Measurements from ENCODE around the gene MLST8. TPM values are rescaled to one million over a fixed set of nuclear protein-coding genes. Genes with fewer than 3 reads are reported as not detected.

Gene MLST8
- total RNA-seq, 1 donor from 2014 or later, result 29.9 TPM

DNA sequence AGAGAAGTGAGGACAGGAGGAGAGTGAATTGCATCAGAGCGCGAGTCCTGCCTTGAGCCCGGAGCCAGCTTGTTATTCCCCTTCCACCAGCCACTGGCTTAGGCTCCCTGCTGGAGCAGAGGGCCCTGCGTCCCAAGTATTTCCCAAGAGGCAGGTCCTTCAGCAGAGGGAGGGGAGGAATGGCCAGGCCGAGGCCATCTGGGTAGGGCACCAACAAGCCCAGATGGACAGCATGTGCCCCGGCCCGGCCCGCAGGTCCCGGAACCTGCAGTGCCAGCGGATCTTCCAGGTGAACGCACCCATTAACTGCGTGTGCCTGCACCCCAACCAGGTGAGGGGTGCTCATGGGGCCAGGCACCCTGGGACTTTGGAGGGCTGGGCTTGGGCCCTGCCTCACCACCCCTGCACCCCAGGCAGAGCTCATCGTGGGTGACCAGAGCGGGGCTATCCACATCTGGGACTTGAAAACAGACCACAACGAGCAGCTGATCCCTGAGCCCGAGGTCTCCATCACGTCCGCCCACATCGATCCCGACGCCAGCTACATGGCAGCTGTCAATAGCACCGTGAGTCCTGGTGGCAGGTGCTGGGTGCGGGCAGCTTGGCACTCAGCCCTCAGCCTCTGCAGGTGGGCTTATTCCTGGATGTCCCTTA lies 1.7 kb downstream of the MLST8 start:
- Histone ChIP-seq H3K4me3 (no peak overlapping the region), H3K9me3 (no peaks in the 10 kb centered on the region), H3K4me1 (peaks cover 20% of the 10 kb centered on the region), H3K27me3 (no peaks in the 10 kb centered on the region), H3K27ac (no peak overlapping the region), H3K36me3 (peaks cover 34% of the 10 kb centered on the region)
- intact Hi-C loops (cut with DNase I), result no loop called here
- DNase-seq (no peak), ATAC-seq (no peak)
- TF ChIP-seq, protein P1, sequence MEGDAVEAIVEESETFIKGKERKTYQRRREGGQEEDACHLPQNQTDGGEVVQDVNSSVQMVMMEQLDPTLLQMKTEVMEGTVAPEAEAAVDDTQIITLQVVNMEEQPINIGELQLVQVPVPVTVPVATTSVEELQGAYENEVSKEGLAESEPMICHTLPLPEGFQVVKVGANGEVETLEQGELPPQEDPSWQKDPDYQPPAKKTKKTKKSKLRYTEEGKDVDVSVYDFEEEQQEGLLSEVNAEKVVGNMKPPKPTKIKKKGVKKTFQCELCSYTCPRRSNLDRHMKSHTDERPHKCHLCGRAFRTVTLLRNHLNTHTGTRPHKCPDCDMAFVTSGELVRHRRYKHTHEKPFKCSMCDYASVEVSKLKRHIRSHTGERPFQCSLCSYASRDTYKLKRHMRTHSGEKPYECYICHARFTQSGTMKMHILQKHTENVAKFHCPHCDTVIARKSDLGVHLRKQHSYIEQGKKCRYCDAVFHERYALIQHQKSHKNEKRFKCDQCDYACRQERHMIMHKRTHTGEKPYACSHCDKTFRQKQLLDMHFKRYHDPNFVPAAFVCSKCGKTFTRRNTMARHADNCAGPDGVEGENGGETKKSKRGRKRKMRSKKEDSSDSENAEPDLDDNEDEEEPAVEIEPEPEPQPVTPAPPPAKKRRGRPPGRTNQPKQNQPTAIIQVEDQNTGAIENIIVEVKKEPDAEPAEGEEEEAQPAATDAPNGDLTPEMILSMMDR (IDR thresholded peaks at IDR 0.05), result no peak

DNA sequence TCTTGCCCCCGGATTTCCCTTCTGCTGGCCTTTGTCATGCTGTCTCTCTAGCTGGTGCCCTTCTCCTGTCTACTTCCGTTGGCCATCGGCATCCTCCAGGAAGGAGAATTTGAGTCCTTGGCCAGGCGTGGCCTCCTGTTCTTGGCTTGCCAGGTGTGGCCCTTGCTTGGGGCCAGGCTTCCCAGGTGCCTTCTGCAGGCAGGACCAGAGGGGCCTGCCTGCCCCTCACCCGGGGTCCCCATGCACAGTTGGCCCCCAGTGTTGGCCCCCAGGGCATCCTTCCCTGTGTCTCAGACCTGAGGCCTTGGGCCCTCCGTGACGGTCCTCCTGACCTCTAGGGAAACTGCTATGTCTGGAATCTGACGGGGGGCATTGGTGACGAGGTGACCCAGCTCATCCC lies 2.6 kb downstream of the MLST8 start:
- TF ChIP-seq, protein P1 (IDR thresholded peaks at IDR 0.05), result no peak
- no peak for DNase-seq
- Histone ChIP-seq H3K27ac (no peak overlapping the region), H3K36me3 (peaks cover 34% of the 10 kb centered on the region), H3K4me1 (peaks cover 29% of the 10 kb centered on the region), H3K9me3 (no peaks in the 10 kb centered on the region), H3K27me3 (no peaks in the 10 kb centered on the region), H3K4me3 (no peak overlapping the region)
- no peak for ATAC-seq
- intact Hi-C loops (cut with DNase I), result no loop called here

DNA sequence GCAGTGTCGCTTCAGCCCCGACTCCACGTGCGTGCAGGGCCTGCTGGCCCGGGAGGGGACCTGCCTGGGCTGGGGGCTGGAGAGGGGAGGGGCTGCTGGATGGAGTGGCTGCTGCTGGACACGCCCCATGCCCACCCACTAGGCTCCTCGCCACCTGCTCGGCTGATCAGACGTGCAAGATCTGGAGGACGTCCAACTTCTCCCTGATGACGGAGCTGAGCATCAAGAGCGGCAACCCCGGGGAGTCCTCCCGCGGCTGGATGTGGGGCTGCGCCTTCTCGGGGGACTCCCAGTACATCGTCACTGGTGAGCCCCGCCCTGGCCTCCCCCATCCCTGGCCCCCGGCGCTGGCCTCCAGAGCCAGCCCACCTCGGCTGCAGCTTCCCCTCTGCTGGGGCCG lies 3.1 kb downstream of the MLST8 start:
- peaks cover 34% of the 10 kb centered on the region for H3K36me3 ChIP-seq
- H3K4me3 ChIP-seq, result no peak overlapping the region
- ATAC-seq, result no peak
- TF ChIP-seq, protein P1 (IDR thresholded peaks at IDR 0.05), result no peak
- no peaks in the 10 kb centered on the region for H3K27me3 ChIP-seq
- intact Hi-C loops (cut with DNase I), result no loop called here
- no peak overlapping the region for H3K27ac ChIP-seq
- H3K4me1 ChIP-seq, result peaks cover 33% of the 10 kb centered on the region
- DNase-seq, result no peak
- no peaks in the 10 kb centered on the region for H3K9me3 ChIP-seq

DNA sequence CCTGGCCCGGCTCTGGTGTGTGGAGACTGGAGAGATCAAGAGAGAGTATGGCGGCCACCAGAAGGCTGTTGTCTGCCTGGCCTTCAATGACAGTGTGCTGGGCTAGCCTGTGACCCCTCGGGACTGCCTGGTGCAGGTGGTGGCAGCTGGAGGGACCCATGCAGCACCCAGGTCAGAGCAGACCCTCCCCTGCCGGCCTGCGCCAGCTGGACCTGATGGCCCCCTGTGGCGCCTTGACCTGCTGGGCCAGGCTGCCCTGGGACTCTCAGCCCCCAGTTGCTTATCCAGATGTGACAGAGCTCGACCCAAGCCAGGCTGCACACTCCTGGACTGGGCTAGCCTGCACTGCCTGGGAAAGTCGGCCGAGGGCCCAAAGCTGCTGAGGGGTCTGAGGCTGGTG lies 3.5 kb downstream of the MLST8 start:
- Histone ChIP-seq H3K4me1 (peaks cover 38% of the 10 kb centered on the region), H3K9me3 (no peaks in the 10 kb centered on the region), H3K27me3 (no peaks in the 10 kb centered on the region), H3K36me3 (peaks cover 34% of the 10 kb centered on the region), H3K4me3 (no peak overlapping the region), H3K27ac (no peak overlapping the region)
- DNase-seq (no peak), ATAC-seq (no peak)
- TF ChIP-seq, protein P1 (IDR thresholded peaks at IDR 0.05), result no peak
- intact Hi-C loops (cut with DNase I), result no loop called here

DNA sequence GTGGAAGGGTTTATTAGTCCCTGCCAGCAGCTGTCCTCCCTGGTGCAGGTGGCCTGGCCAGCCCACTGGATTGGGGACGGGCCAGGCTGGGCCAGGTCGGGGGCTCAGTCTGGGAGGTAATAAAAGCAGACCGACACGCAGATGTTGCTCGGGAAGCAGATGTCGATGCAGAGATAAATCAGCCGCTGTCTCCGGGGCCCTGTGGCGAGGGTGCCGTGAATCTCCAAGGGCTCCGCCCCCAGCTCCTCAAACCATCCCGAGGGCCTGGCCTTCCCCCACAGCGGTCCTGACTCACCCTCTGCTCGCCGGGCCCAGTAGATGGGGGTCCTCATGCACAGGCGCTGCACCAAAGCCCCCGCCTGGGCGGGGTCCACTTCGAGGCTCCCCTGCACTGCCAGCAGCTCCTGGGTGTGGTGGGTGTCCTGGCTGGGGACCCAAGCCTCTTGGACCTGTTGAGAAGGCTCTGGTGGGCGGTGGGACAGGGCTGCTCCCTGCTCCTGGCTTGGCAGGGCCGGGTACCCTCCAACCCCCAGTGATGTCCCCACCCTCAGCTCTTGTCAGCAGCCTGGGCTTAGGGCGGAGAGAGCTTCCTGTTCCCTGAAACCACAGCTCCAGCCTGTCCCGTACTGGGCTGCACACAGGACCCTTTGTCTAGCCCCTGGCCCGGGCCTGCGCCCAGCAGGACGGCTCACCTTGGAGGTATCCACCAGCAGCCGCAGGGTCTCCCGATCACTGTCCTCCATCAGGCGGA lies 4.2 kb downstream of the MLST8 start:
- Histone ChIP-seq H3K4me1 (peaks cover 41% of the 10 kb centered on the region), H3K4me3 (no peak overlapping the region)

More for the DNA sequence above, 4.2 kb downstream of the MLST8 start:
- H3K27me3 ChIP-seq, result no peaks in the 10 kb centered on the region
- TF ChIP-seq, protein P1 (IDR thresholded peaks at IDR 0.05), result no peak
- ATAC-seq (no peak), DNase-seq (no peak)
- no peaks in the 10 kb centered on the region for H3K9me3 ChIP-seq
- H3K27ac ChIP-seq, result no peak overlapping the region
- peaks cover 34% of the 10 kb centered on the region for H3K36me3 ChIP-seq
- intact Hi-C loops (cut with DNase I), result no loop called here
